ENCODE results near the gene ADORA2A.

The ADORA2A gene

DNA sequence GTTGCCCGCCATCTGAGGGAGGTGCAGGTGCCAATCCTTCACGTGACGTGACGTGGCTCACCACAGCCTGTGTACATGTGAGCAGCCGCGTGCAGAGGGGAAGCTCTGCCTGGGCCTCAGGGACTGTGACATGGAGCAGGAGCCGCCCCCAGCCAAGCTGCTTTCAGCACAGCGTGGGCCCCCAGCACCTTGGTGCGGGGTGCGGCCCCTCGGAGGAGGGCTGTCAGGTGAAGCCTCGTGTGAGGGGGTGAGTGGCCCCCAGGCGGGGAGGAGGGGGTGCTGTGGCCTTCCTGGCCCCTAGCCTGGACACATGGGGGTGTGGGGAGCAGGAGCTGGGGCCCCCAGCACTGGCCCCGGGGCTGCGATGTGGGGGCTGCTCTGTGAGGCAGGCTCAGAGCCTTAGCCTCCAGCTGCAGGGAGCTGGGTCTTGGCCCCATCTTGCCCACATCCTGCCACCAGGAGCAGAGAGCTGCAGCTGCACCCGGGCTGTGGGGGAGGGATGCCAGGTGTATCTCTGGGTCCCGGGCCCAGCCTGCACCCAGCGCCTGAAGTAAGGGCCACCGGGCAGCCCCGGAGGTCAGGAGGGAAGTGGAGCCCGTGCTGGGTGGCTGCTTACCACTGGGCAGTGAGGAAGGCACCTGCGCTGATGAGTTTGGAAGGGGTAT is at the start of gene ADORA2A:
Gene ADORA2A (plus strand): TSS at position 100 of the 665 bp plus-strand sequence. CDS start 5,806 bp downstream, outside the sequence.
- peak in 2 of 3 experiments; percentile 53 to 65 for DNase-seq (ENCODE audit: low read depth in 2 of 3, low spot score in 2 of 3)

DNA sequence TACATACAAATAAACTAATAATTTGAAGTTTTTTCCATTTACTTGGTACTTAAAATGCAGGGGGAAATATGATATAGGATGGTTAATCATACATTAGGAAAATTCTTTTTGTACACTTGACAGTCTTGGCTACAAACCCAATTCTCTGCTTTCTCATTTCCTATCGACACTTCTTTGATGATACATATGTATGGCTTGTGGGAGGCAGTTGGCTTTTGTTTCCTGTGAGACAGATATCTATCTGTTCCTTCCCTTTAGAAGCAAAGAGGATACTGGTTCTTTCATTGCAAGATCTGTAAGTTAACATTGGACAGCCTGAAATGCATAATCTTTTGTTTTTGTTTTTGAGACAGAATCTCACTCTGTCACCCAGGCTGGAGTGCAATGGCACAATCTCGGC is 47.9 kb upstream of the ADORA2A start:
- DNase-seq (ENCODE audit: low read depth in 2 of 3, low spot score in 2 of 3) = no peak

DNA sequence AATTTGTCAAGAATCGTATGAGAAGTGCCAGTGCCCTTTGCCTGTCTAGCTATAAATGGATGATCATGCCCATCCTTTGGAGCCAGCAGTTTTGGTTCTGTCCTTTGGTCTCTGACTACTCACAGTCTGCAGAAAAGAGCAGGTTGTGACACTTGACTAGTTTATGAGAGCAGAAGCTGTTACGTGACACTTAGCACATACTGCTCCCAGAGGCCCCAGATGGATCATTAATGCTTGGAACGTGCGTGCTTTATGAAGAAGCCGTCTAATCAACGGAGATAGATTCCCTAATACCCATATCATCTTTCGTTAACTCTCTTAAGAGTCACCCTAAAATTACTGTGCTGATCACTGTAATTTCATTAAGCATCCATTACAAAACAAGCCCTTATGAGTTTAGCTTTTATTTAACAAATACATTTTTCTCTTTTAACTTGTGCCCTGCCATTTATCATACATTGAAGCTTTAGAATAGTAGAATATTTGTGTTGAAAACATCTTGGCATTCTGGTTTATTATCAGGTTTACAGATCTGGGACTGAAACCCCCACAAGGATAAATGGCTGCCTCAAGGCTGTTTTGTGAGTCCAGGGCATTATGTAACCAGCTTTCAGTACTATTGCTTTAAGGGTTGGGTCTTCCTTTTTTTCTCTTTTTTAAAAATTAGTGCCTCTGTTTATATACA is 47.0 kb upstream of the ADORA2A start:
- DNase-seq (ENCODE audit: low read depth in 2 of 3, low spot score in 2 of 3) = no peak

DNA sequence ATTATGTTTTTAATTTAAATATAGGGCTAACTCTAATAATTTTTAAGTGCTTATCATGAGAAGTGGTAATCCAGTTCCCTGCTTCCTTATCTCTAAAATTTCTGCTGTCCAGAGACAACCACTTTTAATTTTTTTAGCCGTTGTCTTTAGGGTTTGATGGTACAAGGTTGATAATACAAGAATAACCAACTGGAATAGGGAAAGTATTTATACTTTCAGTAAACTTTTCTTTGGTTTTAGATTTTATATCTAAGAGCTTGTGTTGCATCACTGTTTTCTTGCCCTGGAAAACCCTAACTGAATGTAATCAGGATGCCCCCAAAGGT is 46.5 kb upstream of the ADORA2A start:
- no peak for DNase-seq (ENCODE audit: low read depth in 2 of 3, low spot score in 2 of 3)

GRCh38 chr22:24383061-24383460 is 44.3 kb upstream of the ADORA2A start:
- DNase-seq (ENCODE audit: low read depth in 2 of 3, low spot score in 2 of 3) = no peak

- DNase-seq (ENCODE audit: low read depth in 2 of 3, low spot score in 2 of 3) = no peak
Observed at GRCh38 chr22:24384131-24384530, 43.3 kb upstream of the ADORA2A start.

DNA sequence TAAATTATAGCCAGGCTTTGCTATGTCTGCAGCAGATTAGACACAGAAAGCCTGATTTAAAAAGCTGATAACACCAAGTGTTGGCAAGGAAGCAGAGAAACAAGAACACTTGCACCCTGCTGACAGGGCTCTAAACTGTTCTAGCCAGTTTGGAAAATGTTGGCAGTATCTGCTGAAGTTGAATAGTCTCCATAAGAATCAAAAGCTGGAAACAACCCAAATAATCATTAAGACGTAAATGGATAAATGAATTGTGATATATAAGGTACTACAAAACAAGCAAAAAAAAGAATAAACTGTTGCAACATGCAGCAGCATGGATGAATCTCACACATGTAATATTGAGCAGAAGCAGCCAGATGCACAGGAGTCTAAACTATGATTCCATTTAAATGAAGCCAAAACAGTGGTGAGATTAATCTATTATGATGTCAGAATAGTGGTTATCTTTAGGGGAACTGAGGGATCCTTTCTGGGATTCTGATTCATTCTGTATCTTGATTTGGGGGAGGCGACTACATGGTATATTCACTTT is 40.4 kb upstream of the ADORA2A start:
- no peak for DNase-seq (ENCODE audit: low read depth in 2 of 3, low spot score in 2 of 3)

DNA sequence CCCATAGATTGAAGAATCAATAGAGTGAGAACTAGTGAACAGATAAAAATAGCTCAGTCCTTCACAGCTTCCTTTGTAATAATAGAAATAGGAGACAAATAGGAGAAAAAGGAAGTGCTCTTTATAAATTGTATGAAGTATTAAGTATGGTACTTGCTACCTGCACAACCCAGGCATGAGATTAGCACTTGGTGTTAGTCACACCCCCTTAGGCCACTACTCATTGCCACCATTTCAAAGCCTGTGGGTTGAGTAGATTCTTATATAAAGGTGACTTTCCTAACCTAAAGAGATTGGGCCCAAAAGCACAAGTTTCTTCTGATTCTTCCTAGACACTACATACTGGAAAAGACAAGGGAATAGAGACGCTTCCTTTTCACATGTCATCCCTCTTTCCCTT is 37.7 kb upstream of the ADORA2A start:
- DNase-seq (ENCODE audit: low read depth in 2 of 3, low spot score in 2 of 3) = no peak

- DNase-seq (ENCODE audit: low read depth in 2 of 3, low spot score in 2 of 3) = no peak
Observed at GRCh38 chr22:24390156-24390555, 37.2 kb upstream of the ADORA2A start.

- no peak for DNase-seq (ENCODE audit: low read depth in 2 of 3, low spot score in 2 of 3)
Observed at GRCh38 chr22:24390576-24390975, 36.8 kb upstream of the ADORA2A start.

DNA sequence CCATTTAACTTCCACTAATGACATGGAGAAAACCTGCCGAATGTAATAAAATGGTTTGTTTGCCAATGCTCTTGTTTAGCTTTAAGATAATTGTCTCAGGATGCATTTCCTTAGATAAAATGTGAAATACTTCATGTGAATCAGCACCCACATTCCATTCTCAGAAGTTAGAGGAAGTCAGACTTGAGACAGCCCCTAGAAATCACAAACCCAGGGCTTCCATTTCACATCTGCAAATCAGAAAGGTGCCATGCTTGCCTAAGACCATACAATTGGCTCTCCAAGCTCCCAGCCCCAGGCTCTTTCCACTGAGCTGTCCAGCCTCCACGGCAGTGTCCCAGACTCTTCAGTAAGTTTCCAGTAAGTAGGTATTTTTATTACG is 35.6 kb upstream of the ADORA2A start:
- no peak for DNase-seq (ENCODE audit: low read depth in 2 of 3, low spot score in 2 of 3)

- DNase-seq (ENCODE audit: low read depth in 2 of 3, low spot score in 2 of 3) = no peak
Observed at GRCh38 chr22:24392218-24392931, 35.0 kb upstream of the ADORA2A start.

- no peak for DNase-seq (ENCODE audit: low read depth in 2 of 3, low spot score in 2 of 3)
Observed at GRCh38 chr22:24393012-24393559, 34.3 kb upstream of the ADORA2A start.

DNA sequence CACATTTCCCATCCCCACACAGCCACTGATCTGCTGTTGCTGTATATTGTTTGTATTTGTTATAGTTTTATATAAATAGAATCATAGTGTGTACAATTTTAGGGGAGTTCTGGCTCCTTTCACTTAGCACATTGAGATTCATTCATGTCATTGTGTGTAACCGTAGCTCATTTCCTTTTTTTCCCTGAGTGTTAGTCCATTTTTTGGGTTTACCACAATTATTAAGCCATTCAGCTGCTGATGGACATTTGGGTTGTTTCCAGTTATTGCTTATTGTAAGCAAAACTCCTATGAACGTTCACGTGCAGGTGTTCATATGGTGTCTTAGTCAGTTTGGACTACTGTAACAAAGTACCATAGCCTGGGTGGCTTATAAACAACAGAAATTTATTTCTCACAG is 33.6 kb upstream of the ADORA2A start:
- no peak for DNase-seq (ENCODE audit: low read depth in 2 of 3, low spot score in 2 of 3)

GRCh38 chr22:24394254-24394653 is 33.1 kb upstream of the ADORA2A start:
- no peak for DNase-seq (ENCODE audit: low read depth in 2 of 3, low spot score in 2 of 3)

- DNase-seq (ENCODE audit: low read depth in 2 of 3, low spot score in 2 of 3) = no peak
Observed at GRCh38 chr22:24398409-24398808, 29.0 kb upstream of the ADORA2A start.

- DNase-seq (ENCODE audit: low read depth in 2 of 3, low spot score in 2 of 3) = no peak
Observed at GRCh38 chr22:24400034-24400725, 27.2 kb upstream of the ADORA2A start.

DNA sequence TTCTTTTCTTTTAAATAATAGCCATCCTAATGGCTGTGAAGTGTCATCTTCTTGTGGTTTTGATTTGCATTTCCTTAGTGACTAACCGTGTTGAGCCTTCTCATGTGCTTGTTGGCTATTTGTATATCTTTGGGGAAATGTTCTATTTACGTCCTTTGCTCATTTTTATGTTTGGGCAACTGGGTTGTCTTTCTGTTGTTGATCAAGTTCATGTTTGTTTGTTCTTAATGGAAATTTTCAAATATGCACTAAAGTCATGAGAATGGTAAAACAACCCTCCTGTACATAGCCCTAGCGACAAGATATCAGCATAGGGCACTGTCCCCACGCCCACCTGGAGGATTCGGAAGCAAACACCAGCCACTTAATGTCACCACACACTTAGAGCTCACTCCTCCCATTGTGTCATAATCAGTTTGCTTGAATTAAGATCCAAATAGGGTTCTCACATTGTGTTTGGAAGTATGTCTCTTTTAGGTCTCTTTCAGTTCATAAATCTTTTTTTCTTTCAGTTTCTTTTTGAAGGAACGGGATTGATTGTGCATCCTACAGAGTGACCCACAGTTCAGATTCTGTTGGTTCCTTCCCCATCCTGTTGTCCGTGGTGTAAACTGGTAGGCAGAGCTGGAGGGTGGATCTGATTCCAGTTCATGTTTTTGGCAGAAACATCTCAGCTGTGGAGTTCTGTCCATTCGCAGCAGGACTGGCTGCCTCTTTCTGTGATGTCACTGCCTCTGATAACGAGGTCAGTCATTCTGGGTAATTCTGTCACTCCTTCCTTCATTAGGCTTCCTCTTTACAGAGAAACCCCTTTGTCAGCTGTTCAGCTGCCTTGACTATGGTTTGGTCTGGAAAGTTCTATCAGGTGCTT is 26.4 kb upstream of the ADORA2A start:
- DNase-seq (ENCODE audit: low read depth in 2 of 3, low spot score in 2 of 3) = no peak

- DNase-seq (ENCODE audit: low read depth in 2 of 3, low spot score in 2 of 3) = no peak
Observed at GRCh38 chr22:24401931-24402367, 25.4 kb upstream of the ADORA2A start.
